ENCODE measurements around the gene SLC43A1.

The SLC43A1 gene

DNA sequence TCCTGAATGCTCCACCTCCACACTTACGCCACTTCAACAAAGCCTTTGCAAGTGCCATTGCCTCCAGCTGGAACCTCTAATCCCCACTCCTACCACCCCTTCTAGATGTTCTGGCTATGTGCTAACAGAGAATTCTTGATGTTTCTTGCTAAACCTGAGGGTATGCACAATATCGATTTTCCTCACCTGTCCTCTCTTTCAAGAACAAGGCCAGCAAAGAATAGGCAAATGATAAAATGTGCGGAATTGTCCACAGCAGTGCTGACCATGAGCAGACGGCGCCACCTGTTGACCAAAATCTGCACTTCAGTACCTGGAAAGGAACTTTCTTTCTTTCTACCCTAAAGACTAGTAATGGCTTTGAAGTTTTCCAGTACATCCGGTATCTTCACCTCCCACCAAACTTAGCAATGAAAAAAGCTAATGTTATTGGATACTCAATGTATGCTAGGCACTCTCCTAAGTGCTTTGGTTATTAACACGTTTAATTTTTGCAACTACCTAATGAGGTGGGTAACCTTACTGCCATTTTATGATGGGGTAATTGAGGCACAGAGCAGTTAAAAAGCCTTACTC is 11.6 kb upstream of the SLC43A1 start:
- peak; percentile 59 for DNase-seq (ENCODE audit: low spot score)

DNA sequence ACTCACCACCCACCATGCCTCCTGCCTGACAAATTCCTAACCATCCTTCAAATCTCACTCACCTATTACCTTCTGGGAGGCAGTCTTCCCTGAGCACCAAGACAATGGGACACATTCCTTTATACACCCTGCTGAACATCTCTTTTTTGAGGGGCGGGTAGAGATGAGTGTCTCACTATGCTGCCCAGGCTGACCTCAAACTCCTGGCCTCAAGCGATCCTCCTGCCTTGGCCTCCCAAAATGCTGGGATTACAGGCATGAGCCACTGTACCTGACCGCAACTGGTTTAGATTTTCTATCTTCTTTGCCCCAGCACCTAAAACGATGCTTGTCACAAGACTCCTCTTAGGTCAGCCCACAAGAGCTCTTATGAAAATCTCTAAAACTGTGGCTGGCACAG is 7.9 kb upstream of the SLC43A1 start:
- DNase-seq (ENCODE audit: low spot score), result no peak

- DNase-seq (ENCODE audit: low spot score), result no peak
Observed at GRCh38 chr11:57521116-57521515, 5.6 kb upstream of the SLC43A1 start.

DNA sequence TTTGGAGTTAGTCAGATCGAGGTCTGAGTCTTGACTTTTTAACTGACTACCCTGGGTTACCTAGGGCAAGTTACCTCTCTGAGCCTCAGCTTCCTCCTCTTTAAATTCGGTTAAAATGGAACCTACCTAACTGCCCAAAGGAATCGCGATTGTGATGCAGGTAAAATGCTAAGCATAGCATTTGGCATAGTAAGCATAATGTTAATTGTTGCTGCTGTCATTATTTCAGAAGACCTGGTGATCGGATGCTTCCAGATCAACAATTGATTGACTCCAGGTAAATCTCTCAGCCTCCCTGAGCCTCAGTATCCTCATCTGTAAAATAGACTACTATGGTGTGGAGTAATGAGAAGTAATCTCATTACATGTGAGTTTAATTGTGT is 550 bp upstream of the SLC43A1 start:
- DNase-seq (ENCODE audit: low spot score), result no peak

DNA sequence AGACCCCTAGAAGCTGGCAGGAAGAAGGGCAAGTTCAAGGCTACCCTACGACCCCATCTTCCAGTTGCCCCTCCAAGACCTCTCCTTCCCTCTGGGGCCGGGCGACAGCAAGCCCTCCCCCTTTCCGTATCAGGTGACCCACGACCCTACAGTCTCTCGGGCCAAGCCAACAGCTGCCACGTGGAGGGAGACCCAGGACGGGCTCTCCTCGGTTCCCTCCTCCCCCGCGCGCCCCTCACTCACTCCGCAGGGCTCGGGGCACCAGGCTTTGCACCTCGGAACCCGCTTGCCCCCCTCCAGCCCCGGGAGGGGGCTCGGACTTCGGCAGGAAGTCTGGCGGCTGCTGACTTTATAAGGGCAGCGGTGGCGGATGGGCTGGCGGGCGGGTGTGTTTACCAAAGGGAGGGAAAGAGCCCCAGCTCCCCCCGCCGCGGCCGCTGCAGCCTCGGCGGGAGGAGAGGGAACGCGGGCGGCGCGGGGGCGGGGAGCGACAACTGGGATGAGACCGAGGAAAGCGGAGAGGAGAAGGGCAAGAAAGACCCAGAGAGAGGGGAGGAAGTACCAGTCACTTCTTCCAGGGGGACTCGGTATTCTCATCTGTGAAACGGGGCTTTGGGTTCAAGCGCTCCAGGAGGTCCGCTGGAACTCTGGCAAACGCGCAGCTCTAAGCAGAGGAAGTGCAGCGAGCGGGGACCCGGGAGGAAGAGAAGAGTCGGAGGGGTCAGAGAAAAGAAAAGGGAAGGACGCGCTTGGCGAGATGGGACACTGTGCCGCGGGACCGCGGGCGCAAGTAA is 767 bp downstream of the SLC43A1 start:
- peak; percentile 73 for DNase-seq (ENCODE audit: low spot score)

GRCh38 chr11:57513911-57514537 is 1.5 kb downstream of the SLC43A1 start:
- DNase-seq (ENCODE audit: low spot score), result peak; percentile 48

DNA sequence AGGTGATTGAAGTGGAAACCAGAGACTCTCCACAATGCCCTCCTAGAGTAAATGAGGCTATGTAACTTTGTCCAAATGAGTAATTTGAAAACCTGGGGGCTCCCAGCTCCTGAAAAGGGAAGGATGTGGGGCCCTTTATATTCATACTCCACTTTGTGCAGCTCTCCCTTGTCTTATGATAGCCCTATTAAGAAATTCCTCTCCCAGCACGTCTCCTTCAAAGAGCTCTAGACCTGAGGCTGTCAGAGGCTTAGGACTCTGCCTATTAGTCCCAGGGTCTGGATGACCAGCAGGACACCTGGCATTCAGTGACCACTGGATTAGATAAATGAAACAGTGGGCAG is 2.1 kb downstream of the SLC43A1 start:
- DNase-seq (ENCODE audit: low spot score), result no peak

DNA sequence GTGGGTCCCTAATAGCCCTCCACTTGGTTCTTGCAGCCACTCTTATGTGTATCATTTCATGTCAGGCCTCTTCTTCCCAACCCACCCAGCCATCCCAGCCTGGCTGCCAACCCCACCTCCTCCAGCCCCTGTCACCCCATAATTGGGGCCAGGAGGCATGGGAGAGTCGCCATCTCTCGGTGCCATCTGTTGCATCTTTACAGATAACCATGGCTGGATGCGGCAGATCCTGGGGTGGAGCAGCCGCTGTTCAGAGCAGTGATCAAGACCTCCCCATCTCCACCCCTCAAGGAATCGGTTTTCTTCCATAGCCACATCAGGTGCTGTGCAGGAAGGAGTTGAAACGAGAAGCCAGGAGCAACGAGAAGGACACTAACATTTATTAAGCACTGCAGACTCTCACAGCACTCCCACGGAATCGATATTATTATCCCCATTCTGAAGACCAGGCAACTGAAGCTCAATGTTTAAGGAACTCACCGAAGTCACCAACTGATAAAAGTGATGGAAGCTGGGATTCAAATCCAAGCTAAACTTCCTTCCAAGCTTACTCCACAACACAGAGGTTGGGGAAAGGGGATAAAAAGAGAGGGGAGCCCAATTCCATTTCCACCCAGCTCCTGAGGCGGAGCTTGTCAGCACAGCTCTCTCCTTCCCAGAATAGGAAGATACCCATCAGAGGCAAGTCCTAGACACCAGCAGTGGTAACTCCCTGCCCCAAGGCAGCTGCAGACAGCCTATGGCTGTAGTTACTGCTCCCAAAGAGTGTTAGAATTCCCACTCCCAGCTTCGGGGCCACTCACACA is 2.7 kb downstream of the SLC43A1 start:
- no peak for DNase-seq (ENCODE audit: low spot score)

GRCh38 chr11:57511741-57512430 is 3.6 kb downstream of the SLC43A1 start:
- DNase-seq (ENCODE audit: low spot score), result no peak

DNA sequence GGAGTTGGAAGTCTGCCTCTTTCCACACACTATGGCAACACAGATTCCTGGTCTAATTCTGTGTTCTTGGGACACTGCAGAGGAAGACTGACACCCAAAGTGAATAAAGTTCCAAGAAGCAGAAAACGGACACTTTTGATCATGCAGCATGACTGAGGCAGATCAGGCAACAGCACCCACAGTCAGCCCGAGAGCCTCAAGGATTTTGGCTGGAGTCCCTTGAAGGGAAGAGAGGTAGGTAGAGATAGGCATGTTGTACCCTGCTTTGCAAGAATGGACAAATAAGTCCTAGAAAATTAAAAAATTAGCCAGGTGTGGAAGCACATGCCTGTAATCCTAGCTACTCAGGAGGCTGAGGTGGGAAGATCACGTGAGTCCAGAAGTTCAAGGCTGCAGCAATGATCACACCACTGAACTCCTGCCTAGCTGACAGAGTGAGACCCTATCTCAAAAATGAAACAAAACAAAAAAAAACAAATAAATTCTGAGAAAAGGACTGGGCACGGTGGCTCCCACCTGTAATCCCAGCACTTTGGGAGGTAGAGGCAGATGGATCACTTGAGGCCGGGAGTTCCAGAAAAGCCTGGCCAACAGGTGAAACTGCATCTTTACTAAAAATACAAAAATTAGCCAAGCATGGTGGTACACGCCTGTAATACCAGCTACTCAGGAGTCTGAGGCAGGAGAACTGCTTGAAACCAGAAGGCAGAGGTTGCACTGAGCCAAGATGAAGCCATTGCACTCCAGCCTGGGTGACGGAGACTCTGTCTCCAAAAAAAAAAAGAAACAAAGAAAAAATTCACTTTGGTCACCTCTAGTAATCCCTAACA is 6.9 kb downstream of the SLC43A1 start:
- DNase-seq (ENCODE audit: low spot score), result no peak

DNA sequence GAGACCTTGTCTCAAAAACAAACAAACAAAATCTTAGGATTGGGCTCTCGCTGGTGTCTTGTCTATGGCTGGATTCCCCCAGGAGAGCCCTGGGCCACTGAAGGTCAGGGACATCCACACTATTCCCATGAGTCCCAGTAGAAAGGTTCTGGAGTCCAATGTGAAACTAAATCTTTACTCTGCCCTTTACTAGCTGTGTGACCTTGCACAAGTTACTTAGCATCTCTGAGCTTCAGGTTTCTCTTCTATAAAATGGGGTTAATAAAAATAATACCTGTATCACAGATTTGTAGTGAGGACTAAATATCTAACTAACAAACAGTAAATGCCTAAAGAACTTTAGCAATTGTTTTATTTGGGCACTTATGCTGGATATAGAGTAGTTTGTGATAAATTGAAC is 9.0 kb downstream of the SLC43A1 start:
- no peak for DNase-seq (ENCODE audit: low spot score)

- no peak for DNase-seq (ENCODE audit: low spot score)
Observed at GRCh38 chr11:57504511-57504910, 11.0 kb downstream of the SLC43A1 start.

DNA sequence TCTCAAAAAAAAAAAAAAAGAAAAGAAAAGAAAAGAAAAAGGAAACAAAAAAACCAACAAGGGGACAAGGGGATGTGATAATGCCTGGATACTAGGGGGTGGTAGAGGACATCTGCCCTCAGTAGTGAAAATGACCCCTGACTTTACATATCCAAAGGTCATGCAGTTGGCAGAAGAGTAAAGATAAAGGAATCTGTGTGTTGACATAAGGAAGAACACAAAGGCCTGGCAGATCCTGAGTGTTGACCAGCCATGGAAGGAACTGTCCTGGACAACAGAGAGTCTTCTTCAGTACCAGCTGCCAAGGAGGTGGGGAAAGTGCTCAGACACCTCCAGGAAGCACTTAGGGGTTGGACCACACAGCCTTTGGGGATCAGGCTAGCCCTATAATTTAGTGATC is 12.6 kb downstream of the SLC43A1 start:
- no peak for DNase-seq (ENCODE audit: low spot score)

GRCh38 chr11:57502376-57502775 is 13.1 kb downstream of the SLC43A1 start:
- no peak for DNase-seq (ENCODE audit: low spot score)

DNA sequence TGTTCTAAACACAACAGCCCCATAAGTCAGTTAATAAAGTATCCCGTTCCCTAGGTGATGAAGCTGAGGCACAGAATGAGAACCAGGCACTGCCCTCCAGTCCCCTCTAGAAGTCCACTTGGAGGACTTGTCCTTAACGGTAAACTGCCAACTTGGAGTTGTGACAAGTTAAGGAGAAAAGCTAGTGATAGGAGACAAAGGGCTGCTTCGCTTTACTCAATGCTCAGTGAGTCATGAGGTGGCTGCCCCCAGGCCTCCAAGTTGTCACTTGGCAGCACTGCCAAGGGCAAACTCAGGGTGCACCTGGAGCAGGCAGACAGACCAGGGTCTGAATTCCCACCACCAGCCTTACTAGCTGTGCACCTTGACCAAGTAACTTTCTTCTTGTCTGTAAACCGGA is 13.5 kb downstream of the SLC43A1 start:
- DNase-seq (ENCODE audit: low spot score), result no peak

DNA sequence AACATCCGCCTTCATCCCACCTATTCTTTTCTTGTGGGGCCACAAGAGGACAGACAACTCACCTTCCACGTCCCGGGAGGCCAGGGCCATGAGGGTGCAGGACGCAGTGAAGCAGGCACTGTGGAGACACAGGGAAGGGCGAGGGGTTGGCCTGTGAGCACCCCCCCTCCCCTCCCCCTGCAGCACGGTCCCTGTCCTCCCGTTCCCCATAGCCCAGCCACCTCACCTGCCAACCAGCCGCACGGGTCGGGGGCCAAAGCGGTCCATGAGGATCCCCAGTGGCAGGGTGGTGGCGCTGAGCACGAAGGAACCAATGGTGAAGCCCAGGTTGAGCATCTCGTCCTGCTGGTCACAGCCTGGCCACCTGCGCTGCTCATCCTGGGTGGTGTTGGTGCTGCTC is 14.6 kb downstream of the SLC43A1 start:
- no peak for DNase-seq (ENCODE audit: low spot score)

- DNase-seq (ENCODE audit: low spot score), result no peak
Observed at GRCh38 chr11:57500515-57500914, 15.0 kb downstream of the SLC43A1 start.

GRCh38 chr11:57499983-57500461 is 15.5 kb downstream of the SLC43A1 start:
- DNase-seq (ENCODE audit: low spot score), result peak; percentile 36

GRCh38 chr11:57499413-57499982 is 16.0 kb downstream of the SLC43A1 start:
- peak; percentile 100 for DNase-seq (ENCODE audit: low spot score)

GRCh38 chr11:57498540-57498939 is 17.0 kb downstream of the SLC43A1 start:
- DNase-seq (ENCODE audit: low spot score), result no peak
